ENCODE measurements around the gene ATP1A2.

The ATP1A2 gene

DNA sequence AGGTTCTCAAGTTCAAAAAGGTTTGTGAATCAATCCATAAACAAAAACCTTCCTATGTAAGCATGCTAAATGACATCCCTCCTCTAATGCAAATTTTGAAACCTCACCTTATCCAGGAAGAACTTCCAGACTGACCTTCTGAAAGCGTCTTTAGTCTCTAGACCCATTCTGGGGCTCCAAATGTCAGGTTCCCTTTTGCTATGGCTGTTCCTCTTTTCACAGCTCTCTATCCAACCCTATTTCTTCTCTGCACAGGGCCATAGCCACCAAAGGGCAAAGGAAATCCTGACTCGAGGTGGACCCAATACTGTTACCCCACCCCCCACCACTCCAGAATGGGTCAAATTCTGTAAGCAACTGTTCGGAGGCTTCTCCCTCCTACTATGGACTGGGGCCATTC is 39.2 kb downstream of the ATP1A2 start:
- no peak for DNase-seq

DNA sequence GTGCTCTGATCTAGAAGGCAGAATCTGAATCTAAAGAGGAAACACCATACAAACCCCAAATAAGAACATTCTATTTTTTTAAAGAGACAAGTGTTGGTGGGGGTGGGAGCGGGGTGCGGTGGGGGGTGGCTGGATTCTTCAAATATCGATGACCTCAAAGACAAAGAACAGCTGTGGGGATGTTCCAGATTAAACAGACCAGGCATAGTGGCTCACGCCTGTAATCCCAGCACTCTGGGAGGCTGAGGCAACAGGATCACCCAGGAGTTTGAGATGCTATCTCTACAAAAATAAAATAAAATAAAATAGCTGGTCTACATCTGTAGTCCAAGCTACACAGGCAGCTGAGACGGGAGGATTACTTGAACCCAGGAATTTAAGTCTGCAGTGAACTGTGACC is 40.8 kb downstream of the ATP1A2 start:
- DNase-seq = no peak

DNA sequence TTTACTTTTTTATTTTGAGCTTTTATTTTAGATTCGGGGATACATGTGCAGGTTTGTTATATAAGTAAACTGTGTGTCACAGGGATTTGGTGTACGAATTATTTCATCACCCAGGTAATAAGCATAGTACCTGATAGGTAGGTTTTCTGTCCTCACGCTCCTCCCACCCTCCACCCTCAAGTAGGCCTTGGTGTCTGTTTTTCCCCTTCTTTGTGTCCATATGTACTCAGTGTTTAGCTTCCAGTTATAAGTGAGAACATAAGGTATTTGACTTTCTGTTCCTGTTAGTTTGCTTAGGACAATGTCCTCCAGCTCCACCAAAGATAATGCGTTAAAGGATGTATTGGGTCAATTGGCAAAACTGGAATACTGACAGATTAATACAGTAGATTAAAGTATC is 41.6 kb downstream of the ATP1A2 start:
- no peak for DNase-seq

DNA sequence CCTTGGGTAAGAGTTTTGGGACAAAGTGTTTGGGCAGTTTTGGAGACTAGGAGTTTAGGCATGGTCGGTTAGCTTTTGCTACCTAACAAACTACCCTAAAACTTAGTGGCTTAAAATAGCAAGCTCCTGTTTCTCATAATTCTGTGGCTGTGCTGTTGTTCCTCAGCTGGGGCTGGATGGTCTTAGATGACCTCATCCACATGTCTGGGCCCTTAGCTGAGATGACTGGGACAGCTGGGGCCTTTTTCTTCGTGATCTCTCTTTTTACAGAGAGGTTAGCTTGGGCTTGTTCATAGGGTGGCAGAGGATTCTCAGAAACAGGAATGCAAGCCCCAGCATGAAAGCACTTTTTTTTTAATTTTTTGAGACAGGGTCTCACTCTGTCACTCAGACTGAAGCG is 42.5 kb downstream of the ATP1A2 start:
- no peak for DNase-seq

DNA sequence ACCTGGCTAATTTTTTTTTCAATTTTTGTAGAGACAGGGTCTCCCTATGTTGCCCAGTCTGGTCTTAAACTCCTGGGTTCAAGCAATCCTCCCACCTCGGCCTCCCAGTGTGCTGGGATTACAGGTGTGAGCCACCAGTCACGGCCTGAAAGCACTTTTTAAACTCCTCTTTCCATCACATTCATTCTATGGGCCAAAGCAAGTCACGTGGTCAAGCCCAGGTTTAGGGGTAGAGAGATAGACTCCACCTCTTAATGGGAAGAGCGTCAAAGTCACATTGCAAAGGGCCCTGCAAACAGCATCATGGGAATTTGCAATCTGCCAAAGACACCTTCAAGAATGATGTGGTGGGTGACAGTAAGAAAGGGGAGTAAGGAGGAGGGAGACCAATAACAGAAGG is 43.0 kb downstream of the ATP1A2 start:
- no peak for DNase-seq

DNA sequence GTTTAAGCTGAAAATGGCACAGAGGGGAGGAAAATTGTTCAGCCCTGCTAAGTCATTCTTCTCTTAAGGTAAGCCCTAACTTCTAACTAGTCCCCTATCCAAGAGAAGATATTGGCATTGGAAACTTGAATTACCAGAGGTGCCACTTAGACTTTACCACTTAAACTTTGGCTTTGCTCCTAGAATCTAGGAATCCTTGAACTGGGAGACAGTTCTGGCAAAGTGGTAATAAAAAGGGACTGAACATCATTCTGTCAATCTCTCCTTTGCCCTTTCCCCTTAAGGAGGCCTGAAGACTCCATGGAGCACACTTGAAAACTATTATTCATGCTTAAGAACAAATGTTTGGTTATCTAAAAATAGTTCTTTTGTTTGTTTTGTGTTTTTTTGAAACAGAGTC is 44.3 kb downstream of the ATP1A2 start:
- DNase-seq = no peak

DNA sequence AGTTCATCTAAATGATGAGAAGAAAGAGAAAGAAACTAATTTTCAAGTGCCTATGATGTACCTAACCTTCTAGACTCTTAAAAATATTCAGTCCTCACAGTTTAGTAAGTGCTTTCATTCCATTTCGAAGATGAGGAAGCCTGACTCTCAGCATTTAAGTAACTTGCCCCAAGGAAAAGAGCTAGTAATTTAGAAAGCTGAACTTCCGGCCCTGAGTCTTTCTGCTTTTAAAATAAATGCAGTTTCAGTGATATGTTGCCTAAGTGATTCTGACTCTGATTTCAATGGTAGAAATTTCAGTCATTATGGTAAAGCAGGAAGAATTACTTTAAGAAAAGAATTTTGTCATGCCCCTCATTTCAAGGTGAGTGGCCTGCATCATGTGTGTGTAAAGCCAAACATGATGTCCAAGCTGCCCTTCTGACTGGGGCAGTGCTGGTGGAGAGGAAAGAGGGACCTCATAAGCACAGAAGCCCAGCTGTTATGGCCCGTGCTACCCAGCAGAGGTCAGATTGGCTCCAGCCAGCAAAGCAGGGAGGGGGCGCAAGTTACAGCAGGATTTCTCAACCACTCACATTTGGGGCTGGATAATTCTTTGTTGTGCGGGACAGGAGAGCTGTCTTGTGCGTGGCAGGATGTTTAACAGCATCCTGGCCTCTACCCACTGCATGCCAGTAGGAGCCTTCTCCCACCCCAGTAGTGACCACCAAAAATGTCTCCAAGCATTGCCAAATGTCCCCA is 46.6 kb downstream of the ATP1A2 start:
- DNase-seq = peak; percentile 19

DNA sequence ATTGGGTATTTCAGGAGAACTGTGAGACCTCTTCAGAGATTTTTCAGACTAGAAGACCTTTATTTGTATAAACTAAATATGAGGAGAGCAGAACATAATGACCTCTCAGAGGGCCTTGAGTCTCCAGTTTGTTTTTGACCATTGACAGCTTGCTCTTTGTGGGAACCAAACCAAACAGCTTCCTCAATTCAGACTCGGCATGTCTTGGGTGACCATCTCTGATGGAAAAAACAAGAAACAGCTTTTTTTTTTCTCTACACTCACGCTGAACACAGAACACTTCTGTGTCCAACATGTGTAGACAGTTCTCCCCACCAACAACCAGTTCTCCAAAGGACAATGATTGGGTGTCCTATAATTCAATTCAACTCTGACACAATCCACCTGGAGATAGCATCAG is 47.4 kb downstream of the ATP1A2 start:
- DNase-seq = no peak

DNA sequence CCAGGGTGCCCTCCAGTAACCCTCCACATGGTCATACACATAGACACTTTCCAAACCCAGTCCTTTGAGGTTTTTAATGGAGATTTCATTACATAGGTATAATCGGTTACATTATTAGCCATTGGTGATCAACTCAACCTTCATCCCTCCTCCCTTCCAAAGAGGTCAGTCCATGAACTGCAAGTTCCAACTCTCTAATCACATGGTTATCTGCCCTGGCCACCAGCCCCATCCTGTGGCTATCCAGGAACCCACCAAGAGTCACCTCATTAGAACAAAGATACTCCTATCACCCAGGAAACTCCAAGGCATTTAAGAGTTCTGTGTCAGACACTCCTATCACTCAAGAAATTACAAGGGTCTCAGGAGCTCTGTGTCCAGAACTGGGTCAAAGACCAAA is 48.1 kb downstream of the ATP1A2 start:
- no peak for DNase-seq

DNA sequence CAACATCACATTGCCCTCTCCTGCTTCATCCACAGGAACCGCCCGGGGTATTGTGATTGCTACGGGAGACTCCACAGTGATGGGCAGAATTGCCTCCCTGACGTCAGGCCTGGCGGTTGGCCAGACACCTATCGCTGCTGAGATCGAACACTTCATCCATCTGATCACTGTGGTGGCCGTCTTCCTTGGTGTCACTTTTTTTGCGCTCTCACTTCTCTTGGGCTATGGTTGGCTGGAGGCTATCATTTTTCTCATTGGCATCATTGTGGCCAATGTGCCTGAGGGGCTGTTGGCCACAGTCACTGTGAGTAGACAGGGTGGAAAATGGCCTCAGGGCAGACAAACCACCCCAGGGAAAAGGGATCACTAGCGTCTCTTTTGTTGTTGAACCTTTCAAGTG is 48.6 kb downstream of the ATP1A2 start:
- DNase-seq = no peak

DNA sequence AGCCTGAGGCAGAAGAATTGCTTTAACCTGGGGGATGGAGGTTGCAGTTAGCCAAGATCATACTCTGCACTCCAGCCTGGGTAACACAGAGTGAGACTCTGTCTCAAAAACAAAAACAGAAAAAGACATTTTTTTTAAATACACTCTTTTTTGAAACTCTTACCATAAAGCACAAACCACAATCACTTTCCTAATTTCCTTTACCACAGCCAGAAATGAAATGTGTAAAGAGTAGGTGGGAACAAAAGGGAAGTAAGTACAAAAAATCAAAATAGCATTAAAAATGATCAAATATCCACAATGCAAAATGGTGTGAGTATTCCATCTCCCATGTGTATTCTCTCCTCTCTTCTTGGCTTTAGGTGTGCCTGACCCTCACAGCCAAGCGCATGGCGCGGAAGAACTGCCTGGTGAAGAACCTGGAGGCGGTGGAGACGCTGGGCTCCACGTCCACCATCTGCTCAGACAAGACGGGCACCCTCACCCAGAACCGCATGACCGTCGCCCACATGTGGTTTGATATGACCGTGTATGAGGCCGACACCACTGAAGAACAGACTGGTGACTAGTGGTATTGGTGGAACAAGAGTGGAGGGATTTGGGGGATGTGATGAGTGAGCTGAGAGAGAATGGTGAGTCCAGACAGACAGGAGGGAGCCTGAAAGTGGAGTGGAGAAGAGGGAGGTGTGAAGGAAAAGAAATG is 50.8 kb downstream of the ATP1A2 start:
- no peak for DNase-seq

DNA sequence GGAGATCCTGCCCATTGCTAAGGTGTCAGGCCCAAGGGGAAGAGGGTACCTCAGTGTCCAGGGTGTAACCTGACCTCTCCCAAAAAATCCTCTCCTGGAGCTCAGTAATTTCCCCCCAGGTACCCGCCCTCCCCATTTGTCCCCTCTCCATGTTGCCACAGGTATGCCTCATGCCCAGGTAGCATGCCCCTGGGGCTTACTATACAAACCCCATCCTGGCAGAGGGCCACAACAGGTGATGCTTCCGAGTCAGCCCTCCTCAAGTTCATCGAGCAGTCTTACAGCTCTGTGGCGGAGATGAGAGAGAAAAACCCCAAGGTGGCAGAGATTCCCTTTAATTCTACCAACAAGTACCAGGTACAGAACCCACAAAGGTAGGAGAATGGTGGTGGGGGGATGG is 51.5 kb downstream of the ATP1A2 start:
- DNase-seq = no peak

DNA sequence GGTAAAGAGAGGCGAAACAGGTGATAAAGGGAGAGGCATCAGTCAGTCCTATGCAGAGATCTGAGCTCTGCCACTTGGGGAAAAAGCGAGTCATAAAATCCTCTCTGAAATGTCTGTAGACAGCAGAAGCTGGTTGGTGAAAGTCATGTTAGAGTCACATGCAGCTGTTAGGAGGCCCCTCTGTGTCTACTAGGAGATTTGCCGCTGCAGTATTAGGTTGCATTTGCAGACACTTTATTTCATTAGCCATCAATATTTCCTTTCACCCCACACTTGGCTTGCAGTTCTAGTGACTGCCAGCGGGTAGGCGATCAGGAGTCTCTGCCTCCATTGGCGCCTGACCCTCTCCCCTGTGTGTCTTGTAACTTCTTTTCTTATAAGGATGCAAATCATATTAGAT is 52.0 kb downstream of the ATP1A2 start:
- DNase-seq = peak; percentile 12

DNA sequence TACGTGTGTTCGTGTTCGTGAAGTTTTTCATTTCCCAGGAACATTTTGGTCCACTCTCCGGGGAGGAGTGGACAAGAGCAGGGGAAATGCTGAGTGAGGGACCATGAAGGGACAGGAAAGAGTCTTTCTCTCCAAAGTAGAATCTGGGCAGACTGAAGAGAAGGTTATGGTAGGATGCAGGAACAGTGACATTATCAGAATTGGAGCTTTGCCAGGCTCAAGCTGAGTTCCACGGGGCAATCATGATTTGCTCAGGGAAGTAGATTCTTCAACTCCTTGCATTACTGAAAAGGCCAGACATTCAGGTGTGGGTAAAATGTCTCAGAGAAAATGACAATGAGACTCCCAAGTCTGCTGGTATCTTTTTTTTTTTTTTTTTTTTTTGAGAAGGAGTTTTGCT is 52.5 kb downstream of the ATP1A2 start:
- DNase-seq = no peak

DNA sequence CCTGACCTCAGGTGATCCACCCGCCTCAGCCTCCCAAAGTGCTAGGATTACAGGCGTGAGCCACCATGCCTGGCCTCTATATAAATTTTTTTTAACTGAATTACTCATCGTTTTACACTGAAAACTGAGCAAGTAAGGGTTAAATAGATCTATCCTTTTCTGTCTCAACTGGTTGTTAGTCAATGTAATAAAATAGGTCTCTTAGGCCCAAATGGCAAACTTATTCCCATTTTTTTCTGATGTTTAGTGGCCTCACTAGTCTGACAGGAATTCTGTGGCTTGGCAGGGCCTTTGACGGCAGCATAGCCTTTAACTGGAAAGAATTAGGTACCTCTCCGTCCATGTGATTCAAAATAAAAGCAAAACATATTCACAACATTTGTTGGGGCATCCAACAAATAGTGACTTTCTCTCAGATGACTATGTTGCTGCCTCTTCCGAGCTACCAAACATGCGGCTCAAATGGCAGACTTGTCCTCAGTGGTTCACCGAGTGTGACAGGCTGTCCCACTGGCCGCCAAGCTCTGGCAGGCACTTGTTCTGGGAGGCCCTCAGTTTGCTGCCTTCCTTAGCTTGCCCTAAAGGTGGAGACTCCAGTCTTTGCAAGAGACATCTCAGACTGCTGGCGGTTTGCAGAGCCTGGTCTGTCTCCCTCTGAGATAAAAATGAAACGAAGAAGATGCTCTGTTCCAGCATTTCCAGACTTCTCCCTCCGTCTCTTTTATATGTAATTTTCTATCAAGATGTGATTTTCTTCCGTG is 53.2 kb downstream of the ATP1A2 start:
- DNase-seq = no peak

DNA sequence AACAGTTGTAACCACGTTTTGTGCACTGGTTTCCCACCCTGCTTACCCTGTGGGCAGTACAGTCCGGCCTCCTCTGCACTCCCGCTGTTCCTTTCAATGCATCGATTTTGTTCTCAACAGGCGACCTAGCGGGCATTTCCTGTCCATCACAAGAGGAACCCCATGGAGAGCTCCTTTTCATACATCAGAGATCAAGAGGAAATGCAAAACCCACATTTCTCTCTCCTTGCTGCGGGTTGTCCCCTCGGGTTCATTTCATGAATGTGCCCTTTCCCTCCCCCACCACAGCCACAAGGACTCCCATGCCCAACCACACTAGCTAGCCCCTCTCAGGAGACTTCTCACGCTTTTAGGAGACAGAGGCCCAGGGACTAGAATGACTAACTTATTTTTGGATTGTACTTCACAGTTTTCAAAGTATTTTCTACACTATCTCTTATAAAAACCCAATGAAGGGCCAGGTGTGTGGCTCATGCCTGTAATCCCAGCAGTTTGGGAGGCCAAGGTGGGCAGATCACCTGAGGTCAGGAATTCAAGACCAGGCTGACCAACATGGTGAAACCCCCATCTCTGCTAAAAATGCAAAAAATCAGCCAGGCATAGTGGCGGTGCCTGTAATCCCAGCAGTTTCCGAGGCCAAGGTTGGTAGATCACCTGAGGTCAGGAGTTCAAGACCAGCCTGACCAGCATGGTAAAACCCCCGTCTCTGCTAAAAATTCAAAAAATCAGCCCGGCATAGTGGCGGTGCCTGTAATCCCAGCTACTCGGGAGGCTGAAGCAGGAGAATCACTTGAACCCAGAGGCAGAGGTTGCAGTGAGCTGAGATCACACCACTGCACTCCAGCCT is 54.2 kb downstream of the ATP1A2 start:
- peak; percentile 49 for DNase-seq

DNA sequence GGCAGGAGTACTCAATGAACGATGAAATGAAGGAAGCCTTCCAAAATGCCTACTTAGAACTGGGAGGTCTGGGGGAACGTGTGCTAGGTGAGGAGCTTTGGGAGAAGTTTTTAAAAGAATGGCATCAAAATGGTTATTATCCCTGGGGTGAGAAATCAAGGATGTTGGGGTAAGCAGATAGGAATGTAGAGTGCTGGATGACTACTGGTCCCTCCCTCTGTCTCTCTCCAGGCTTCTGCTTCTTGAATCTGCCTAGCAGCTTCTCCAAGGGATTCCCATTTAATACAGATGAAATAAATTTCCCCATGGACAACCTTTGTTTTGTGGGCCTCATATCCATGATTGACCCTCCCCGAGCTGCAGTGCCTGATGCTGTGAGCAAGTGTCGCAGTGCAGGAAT is 55.8 kb downstream of the ATP1A2 start:
- no peak for DNase-seq

DNA sequence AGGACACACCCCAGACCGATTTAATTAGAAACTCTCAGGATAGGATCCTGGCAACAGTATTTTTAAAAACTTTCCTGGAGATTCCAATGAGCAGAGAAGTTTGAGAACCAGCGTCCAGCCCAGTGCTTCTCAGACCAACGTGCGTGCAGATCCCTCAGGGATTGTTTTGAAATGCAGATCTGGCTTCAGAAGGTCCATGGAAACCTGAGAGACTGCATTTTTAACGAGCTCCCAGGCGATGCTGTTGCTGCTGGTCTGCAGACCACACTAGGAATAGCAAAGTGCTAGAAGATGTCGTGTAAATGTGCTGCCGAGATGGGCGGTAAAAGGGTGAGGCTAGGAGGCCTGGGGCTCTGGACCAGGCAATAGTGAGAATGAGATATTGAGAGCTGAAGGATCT is 56.4 kb downstream of the ATP1A2 start:
- DNase-seq = no peak

DNA sequence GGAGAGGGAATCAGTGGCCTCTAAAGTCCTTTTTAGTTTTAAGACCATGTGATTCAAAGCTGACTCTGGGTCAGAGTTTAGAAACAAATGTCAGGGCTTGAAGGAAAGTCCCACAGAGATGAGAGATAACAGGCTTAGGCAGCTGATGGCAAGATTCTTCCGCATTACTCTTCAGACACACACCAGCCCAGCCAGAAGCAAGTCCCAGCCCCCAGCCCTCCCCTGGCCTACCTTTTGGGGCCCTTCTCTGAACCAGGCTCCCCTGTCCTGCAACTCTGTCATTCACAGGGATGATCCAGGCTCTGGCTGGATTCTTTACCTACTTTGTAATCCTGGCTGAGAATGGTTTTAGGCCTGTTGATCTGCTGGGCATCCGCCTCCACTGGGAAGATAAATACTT is 61.7 kb downstream of the ATP1A2 start:
- no peak for DNase-seq

DNA sequence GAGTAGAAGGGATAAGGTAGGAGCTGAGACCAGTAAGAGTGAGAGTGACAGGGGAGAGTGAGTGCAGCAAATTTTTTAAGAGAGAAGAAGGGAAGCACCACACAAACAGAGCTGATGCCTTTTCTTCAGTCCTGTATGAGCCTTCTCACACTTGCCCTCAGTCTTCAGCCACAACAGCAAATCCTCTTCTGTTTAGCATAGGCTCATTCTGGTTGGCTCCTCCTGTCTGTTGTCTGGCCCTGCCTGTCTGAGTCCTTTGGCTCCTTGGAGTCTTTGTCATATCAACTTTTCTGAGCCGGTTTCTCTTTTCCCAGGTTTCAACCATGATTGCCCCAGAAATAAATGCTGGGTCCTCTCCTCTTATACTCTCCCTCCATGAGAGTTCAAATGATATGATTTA is 62.1 kb downstream of the ATP1A2 start:
- no peak for DNase-seq

DNA sequence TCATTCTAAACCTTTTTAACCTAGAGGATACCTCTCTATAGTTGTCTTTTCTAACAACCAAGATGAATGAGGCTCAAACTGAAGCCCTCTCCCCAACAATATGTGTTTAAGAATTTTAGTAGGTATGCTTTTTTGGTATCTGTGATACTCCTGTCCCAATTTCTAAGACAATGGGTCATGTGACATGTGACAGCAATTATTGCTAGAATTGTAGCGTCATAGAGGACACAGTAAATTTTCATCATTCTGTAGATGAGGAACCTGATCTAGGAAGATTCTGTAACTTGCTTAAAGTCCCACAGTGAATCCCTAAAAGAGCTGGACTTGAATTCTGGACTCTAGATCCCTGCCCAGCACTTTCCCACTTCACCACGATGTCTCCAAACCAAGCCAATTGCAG is 63.2 kb downstream of the ATP1A2 start:
- DNase-seq = no peak

DNA sequence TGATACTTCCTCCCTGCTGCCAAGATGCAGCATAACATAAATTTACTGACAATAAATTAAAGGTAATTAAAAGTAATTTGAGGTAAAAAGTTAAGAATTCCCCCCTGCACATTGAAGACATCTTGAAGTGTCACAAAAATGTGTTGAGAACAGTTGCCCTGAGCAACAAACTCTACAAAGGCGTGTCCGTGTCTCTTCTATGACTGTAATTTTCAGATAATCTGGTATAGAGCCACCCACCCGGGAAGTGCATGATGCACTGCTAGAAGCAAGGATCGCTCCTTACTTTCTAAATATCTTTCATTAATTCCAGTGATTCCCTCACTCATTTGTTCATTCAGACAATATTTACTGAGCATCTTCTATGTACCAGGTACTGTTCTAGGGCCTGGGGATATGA is 63.8 kb downstream of the ATP1A2 start:
- DNase-seq = no peak

DNA sequence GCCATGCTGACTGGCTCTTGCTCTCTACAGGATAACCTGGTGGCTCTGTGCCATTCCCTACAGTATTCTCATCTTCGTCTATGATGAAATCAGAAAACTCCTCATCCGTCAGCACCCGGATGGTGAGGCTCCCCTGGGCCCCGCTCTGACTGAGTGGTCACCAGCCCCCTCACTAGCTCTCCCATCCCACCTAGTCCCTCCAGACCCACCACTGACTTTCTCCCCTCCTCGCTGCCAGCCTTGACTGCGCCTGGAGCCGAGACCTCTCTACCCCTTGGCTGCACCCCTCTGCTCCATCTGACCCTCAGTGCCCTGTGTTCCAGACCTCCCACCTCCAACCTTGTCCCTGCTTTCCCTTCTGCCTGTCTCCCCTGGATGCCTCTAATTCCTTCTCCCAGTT is 70.7 kb downstream of the ATP1A2 start:
- DNase-seq = no peak

All from activated CD4-positive, alpha-beta T cell treated with anti-CD3 and anti-CD28 coated beads, Interleukin-2, Interleukin-6, amounts not matched to agents 100 ng/mL and 50 ng/mL, durations not matched to agents 16 hours and 8 hours (primary cell).